ENCODE results near the gene NDST1. TPM values are rescaled to one million over a fixed set of nuclear protein-coding genes. Genes with fewer than 3 reads are reported as not detected.

Gene NDST1
- total RNA-seq, 4 donors from 2014 or later = 68.8 to 104 (median 96.4) TPM

DNA sequence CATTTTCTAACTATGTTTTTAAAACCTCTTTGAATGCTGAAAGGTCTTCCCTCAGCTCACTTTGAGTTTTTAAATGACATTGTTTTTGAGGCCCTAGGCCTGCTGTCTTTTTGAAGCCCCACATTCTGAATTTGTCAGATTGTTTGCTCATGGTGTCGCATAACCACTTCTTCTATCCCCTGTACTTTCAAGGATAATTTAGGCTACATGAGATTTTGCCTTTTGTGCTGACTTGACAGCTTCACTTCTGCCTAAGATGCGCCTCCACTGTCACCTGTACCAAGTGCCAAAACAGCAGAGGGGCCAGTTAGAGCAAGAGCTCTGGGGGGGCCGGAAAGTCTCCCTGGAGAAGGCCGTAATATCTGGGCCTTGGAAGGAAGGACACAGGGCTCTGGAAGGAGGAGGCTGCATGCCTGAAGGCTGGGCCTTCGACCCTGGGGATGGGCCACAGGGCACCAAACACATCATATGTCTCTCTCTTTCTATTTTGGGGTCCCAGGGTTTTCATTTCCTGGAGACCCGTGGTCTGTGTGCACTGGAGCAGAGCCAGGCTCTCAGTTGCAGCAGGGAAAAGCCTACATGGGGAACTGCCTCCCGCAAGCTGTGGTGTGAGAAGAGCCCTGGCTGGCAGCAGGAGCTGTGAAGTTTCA lies 49.1 kb downstream of the NDST1 start:
- TF ChIP-seq CTCF (IDR thresholded peaks at IDR 0.05) (no peak), EP300 (IDR thresholded peaks at IDR 0.05; ENCODE audit: low read depth) (no peak), POLR2A (IDR thresholded peaks at IDR 0.05) (no peak), POLR2AphosphoS5 (IDR thresholded peaks at IDR 0.05) (no peak)
- peaks cover 0 to 6% (median 0%) of the 10 kb centered on the region in 4 donors for H3K4me1 ChIP-seq
- 69 to 96% methylated on average over 4 to 7 of the region's 7 CpGs for WGBS, 2 donors (ENCODE audit: low coverage in 1 of 2)
- intact Hi-C loops (cut with DNase I; ENCODE audit: low total_unique reads) (no loop called here), in situ Hi-C loops (cut with MboI; ENCODE audit: low pct_ligation_motif_present in 1 of 4, low pct_unique_long_range_greater_than_20kb in 1 of 4, low sequenced_read_pairs in 3 of 4) (loop anchor here in 2 of 4 donors (5.0 to 25.0 kb wide), 3 partner anchors 105 to 285 kb away; partner anchors contain the start of genes IRGM (in 1 of the 2) and MYOZ3 (in 1 of the 2))
- no peaks in the 10 kb centered on the region for H3K27me3 ChIP-seq
- DNase-seq = no peak
- peaks cover 0 to 11% (median 5%) of the 10 kb centered on the region in 4 donors for H3K36me3 ChIP-seq
- no peaks in the 10 kb centered on the region for H3K9me3 ChIP-seq
- H3K4me3 ChIP-seq = no peak overlapping the region
- no peak overlapping the region for H3K27ac ChIP-seq

- no peak for TF ChIP-seq POLR2A (IDR thresholded peaks at IDR 0.05)
- no peak for TF ChIP-seq POLR2AphosphoS5 (IDR thresholded peaks at IDR 0.05)
- no peak for TF ChIP-seq EP300 (IDR thresholded peaks at IDR 0.05; ENCODE audit: low read depth)
- no peak for TF ChIP-seq CTCF (IDR thresholded peaks at IDR 0.05)
- H3K9me3 ChIP-seq = no peaks in the 10 kb centered on the region
- H3K27me3 ChIP-seq = no peaks in the 10 kb centered on the region
- intact Hi-C loops (cut with DNase I; ENCODE audit: low total_unique reads) (no loop called here), in situ Hi-C loops (cut with MboI; ENCODE audit: low pct_ligation_motif_present in 1 of 4, low pct_unique_long_range_greater_than_20kb in 1 of 4, low sequenced_read_pairs in 3 of 4) (loop anchor here in 2 of 4 donors (5.0 to 25.0 kb wide), 3 partner anchors 105 to 285 kb away; partner anchors contain the start of genes IRGM (in 1 of the 2) and MYOZ3 (in 1 of the 2))
- H3K27ac ChIP-seq = no peak overlapping the region
- H3K4me3 ChIP-seq = no peak overlapping the region
- peaks cover 0 to 10% (median 0%) of the 10 kb centered on the region in 4 donors for H3K4me1 ChIP-seq
- WGBS, 2 donors (ENCODE audit: low coverage in 1 of 2) = 53% methylated on average over 6 of the region's 6 CpGs; no CpG with 5 or more reads in 1 of the 2 donors
- no peak for DNase-seq
- peaks cover 0 to 11% (median 4%) of the 10 kb centered on the region in 4 donors for H3K36me3 ChIP-seq
Measured at GRCh38 chr5:150557509-150557872, 49.6 kb downstream of the NDST1 start.

DNA sequence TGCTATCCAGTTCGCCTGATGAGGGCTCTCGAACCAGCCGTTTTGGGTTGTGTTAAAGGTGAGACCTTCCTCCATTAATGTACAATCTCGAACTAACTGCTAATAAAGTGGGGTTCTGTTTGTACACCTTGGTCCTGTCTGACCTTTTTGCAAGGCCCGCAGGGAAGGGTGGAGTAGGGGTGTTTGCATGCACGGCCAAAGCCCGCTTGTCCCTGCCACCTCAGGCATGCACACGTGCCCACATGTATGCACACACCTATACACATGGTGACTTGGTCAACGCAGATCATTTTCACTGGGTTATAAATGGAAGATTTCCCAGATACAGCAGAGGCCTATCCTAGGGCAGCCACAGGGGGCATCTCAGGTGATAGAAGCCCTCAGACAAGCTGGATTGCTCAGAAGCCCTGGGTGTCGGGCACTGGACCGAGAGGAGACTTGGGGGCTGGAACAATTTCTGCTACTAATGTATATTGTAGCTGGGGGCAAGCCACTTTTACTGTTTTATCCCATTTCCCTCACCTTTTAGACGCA lies 50.2 kb downstream of the NDST1 start:
- in situ Hi-C loops (cut with MboI; ENCODE audit: low pct_ligation_motif_present in 1 of 4, low pct_unique_long_range_greater_than_20kb in 1 of 4, low sequenced_read_pairs in 3 of 4) = loop anchor here in 2 of 4 donors (5.0 to 25.0 kb wide), 3 partner anchors 104 to 284 kb away; partner anchors contain the start of genes IRGM (in 1 of the 2) and MYOZ3 (in 1 of the 2)
- Histone ChIP-seq H3K9me3 (no peaks in the 10 kb centered on the region), H3K36me3 (peaks cover 0 to 8% (median 4%) of the 10 kb centered on the region in 4 donors), H3K4me3 (no peak overlapping the region), H3K27ac (no peak overlapping the region), H3K27me3 (no peaks in the 10 kb centered on the region), H3K4me1 (peaks cover 0 to 10% (median 0%) of the 10 kb centered on the region in 4 donors)
- DNase-seq = no peak
- no peak for TF ChIP-seq POLR2AphosphoS5 (IDR thresholded peaks at IDR 0.05)
- no peak for TF ChIP-seq EP300 (IDR thresholded peaks at IDR 0.05; ENCODE audit: low read depth)
- TF ChIP-seq CTCF (IDR thresholded peaks at IDR 0.05) = no peak
- intact Hi-C loops (cut with DNase I; ENCODE audit: low total_unique reads) = no loop called here
- WGBS, 2 donors (ENCODE audit: low coverage in 1 of 2) = 91% methylated on average over 12 of the region's 12 CpGs; no CpG with 5 or more reads in 1 of the 2 donors

- no peaks in the 10 kb centered on the region for H3K9me3 ChIP-seq
- no peak overlapping the region for H3K27ac ChIP-seq
- H3K4me1 ChIP-seq = peaks cover 0 to 10% (median 0%) of the 10 kb centered on the region in 4 donors
- intact Hi-C loops (cut with DNase I; ENCODE audit: low total_unique reads) = no loop called here
- no peaks in the 10 kb centered on the region for H3K36me3 ChIP-seq
- no peaks in the 10 kb centered on the region for H3K27me3 ChIP-seq
- in situ Hi-C loops (cut with MboI; ENCODE audit: low pct_ligation_motif_present in 1 of 4, low pct_unique_long_range_greater_than_20kb in 1 of 4, low sequenced_read_pairs in 3 of 4) = loop anchor here in 2 of 4 donors (5.0 to 25.0 kb wide), 3 partner anchors 103 to 283 kb away; partner anchors contain the start of genes IRGM (in 1 of the 2) and MYOZ3 (in 1 of the 2)
- 84% methylated on average over 2 of the region's 2 CpGs; no CpG with 5 or more reads in 1 of the 2 donors for WGBS, 2 donors (ENCODE audit: low coverage in 1 of 2)
- H3K4me3 ChIP-seq = no peak overlapping the region
- DNase-seq = no peak
- TF ChIP-seq CTCF (IDR thresholded peaks at IDR 0.05) = no peak
- no peak for TF ChIP-seq POLR2A (IDR thresholded peaks at IDR 0.05)
- no peak for TF ChIP-seq POLR2AphosphoS5 (IDR thresholded peaks at IDR 0.05)
- TF ChIP-seq EP300 (IDR thresholded peaks at IDR 0.05; ENCODE audit: low read depth) = no peak
Measured at GRCh38 chr5:150559088-150559487, 51.2 kb downstream of the NDST1 start.

Data from transverse colon (tissue), 4 donors.